Fibroblast of pulmonary artery (primary cell): ENCODE measurements around the gene VEGFD.

ENCODE experiments used
- DNase-seq: peaks from one replicate; pipeline ENCODE4 v3.0.0-alpha.2; 2010; ENCODE audit warnings: low read depth
- H3K4me3 ChIP-seq: replicated peaks from 2 replicates; pipeline ENCODE4 v1.5.1; 2011; ENCODE audit warnings: low read depth, mild to moderate bottlenecking, control low read depth, low read length, moderate library complexity
- CTCF ChIP-seq: IDR thresholded peaks from 2 replicates; pipeline ENCODE4 v1.5.1; 2011; ENCODE audit warnings: mild to moderate bottlenecking, control low read depth, low read length, inconsistent platforms; ENCODE audit errors: missing control alignments

Gene VEGFD

GRCh38 chrX:15401378-15401777 is 17.2 kb upstream of the VEGFD start:
- TF ChIP-seq CTCF = no peak
- no peak overlapping the region for H3K4me3 ChIP-seq
- no peak for DNase-seq

- H3K4me3 ChIP-seq = no peak overlapping the region
- no peak for DNase-seq
- no peak for TF ChIP-seq CTCF
Observed at GRCh38 chrX:15399962-15400391, 15.8 kb upstream of the VEGFD start.

- H3K4me3 ChIP-seq = no peak overlapping the region
Observed at GRCh38 chrX:15398874-15399273, 14.7 kb upstream of the VEGFD start.

GRCh38 chrX:15395789-15396188 is 11.6 kb upstream of the VEGFD start:
- no peak overlapping the region for H3K4me3 ChIP-seq
- no peak for DNase-seq
- no peak for TF ChIP-seq CTCF

More at GRCh38 chrX:15398874-15399273, 14.7 kb upstream of the VEGFD start:
- no peak for DNase-seq
- no peak for TF ChIP-seq CTCF

- TF ChIP-seq CTCF = no peak
- no peak overlapping the region for H3K4me3 ChIP-seq
- no peak for DNase-seq
Observed at GRCh38 chrX:15391850-15392249, 7.6 kb upstream of the VEGFD start.

- DNase-seq = no peak
- H3K4me3 ChIP-seq = no peak overlapping the region
- TF ChIP-seq CTCF = no peak
Observed at GRCh38 chrX:15382813-15383212, 1.4 kb downstream of the VEGFD start.

GRCh38 chrX:15376956-15377355 is 7.3 kb downstream of the VEGFD start:
- no peak for TF ChIP-seq CTCF
- DNase-seq = no peak
- no peak overlapping the region for H3K4me3 ChIP-seq
